AG09309 (cell line): Measurements from ENCODE around the gene ZNF646.

Experiments
- DNase-seq: peaks from one replicate; pipeline ENCODE4 v3.0.0-alpha.2; 2010; ENCODE audit warnings: low read depth
- H3K4me3 ChIP-seq: 2 replicates; pipeline ENCODE4 v1.5.1; 2011; ENCODE audit warnings: mild to moderate bottlenecking, low read depth, low read length, moderate library complexity; ENCODE audit not compliant: control insufficient read depth
- TF ChIP-seq, protein P1 (sequence below): IDR thresholded peaks from 2 replicates; pipeline ENCODE4 v1.5.1; 2011; ENCODE audit warnings: mild to moderate bottlenecking, low read depth, low read length, inconsistent platforms; ENCODE audit not compliant: insufficient read depth, control insufficient read depth; ENCODE audit errors: missing control alignments

ZNF646 gene

DNA sequence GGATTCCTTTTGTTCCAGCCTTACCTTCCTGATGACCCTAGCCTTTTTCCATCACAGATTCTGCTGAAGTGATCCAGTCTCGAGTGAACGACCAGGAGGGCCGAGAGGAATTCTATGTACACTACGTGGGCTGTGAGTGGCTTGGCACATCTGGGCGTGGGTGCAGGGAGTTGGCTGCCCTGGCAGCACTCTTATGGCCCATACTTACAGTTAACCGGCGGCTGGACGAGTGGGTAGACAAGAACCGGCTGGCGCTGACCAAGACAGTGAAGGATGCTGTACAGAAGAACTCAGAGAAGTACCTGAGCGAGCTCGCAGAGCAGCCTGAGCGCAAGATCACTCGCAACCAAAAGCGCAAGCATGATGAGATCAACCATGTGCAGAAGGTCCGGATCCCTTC is 45.9 kb downstream of the ZNF646 start:
- TF ChIP-seq, protein P1, sequence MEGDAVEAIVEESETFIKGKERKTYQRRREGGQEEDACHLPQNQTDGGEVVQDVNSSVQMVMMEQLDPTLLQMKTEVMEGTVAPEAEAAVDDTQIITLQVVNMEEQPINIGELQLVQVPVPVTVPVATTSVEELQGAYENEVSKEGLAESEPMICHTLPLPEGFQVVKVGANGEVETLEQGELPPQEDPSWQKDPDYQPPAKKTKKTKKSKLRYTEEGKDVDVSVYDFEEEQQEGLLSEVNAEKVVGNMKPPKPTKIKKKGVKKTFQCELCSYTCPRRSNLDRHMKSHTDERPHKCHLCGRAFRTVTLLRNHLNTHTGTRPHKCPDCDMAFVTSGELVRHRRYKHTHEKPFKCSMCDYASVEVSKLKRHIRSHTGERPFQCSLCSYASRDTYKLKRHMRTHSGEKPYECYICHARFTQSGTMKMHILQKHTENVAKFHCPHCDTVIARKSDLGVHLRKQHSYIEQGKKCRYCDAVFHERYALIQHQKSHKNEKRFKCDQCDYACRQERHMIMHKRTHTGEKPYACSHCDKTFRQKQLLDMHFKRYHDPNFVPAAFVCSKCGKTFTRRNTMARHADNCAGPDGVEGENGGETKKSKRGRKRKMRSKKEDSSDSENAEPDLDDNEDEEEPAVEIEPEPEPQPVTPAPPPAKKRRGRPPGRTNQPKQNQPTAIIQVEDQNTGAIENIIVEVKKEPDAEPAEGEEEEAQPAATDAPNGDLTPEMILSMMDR = no peak
- H3K4me3 ChIP-seq = no peak overlapping the region
- DNase-seq = no peak

DNA sequence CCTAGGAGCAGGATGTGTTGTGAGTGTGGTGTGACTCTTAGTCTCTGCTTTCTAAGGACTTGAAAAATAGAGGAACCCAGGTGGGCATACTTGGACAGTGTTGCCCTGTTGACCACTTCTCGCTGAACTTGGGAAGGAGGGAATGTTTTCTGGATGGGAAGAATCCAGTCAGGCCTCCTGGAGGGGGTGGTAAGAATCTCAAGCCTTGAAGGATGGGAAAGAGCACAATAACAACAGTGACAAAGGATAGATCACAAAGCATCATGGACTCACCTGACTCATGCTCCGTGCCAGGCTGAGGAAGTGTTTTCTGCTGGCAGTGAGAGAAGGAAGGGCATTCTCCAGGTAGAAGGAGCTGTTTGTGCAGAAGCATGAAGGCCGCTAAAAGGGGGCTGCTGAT is 51.6 kb downstream of the ZNF646 start:
- no peak for DNase-seq
- no peak overlapping the region for H3K4me3 ChIP-seq
- TF ChIP-seq, protein P1 = no peak

DNA sequence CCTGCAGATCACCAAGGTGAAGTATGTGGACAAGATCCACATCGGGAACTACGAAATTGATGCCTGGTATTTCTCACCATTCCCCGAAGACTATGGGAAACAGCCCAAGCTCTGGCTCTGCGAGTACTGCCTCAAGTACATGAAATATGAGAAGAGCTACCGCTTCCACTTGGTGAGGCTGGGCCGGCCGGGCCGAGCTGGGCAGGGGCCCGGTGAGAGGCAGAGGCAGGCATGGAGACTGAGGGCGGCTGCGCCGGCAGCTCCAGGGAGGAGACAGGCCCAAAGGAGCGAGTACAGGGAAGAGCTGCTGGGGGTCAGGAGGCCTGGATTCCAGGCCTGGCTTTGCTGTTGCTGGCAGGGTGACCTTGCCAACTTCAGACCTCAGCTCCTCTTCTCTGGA is 53.0 kb downstream of the ZNF646 start:
- TF ChIP-seq, protein P1 = no peak
- no peak for DNase-seq
- no peak overlapping the region for H3K4me3 ChIP-seq

DNA sequence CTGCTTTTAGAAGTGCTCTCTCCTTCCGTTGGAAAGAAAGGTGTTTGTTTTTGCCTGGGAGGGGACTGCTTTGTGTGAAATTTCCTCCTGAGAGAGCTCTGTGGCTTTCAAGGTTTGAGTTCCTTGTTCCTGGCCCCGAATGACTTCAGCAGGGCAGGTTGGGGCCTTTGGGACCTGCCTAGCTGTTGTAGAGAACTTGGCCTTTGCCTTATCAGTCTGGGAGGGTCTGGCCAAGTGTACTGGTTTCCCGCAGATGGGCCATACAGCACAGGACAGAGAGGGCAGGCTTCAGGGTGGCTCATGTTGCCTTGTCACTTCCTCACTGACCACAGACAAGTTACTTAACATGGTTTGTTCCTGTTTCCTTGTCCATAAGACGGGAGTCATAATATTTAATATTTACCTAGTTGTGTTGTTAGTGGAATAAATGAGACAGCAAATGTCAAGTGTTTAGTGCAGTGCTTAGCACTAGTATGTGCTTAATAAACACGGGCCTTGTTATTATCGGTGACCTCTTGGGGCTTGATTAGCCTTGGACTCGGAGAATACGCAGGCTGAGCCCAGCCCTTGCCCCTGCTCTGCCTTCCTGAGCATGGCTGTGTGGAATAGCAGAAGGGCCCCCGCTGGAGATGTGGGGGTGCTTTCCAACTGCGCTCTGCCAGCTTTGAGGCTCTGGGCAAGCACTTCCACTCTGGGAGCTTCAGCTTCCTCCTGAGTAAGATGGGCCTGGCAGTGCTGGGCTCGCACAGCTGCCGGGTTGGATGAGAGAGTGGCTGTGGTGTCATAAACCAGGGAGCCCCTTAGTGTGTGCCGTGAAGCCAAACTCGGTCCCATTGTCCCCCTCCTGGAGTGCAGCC is 54.7 kb downstream of the ZNF646 start:
- no peak overlapping the region for H3K4me3 ChIP-seq
- TF ChIP-seq, protein P1 = no peak
- DNase-seq = no peak

DNA sequence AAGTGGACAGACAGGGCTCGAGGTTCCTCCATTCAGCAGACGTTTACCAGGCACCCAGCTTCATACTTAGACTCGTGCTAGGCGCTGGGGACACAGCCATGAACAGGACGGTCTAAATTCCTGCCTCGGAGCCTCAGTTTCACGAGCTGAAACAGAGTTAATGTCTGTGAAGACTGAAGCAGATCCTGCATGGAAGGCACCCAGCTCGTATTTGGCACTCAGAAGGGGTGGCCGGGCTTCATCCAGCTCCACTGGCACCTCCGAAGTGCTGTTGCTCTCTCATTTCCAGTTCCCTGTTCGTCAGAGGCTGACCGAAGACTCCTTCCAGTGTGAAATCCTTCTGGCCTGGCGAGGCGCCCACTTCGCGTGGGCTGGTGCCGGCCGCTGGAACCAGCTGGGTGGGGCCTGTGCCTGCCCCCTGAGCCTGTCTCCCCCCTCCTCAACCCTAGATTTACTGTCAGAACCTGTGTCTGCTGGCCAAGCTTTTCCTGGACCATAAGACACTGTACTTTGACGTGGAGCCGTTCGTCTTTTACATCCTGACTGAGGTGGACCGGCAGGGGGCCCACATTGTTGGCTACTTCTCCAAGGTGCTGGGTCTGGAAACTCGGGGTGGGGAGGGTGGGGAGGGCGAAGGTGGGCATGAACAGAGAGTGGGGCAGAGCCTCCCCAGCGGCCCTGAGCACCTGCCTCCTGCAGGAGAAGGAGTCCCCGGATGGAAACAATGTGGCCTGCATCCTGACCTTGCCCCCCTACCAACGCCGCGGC is 55.5 kb downstream of the ZNF646 start:
- TF ChIP-seq, protein P1 = no peak
- H3K4me3 ChIP-seq = no peak overlapping the region
- no peak for DNase-seq

DNA sequence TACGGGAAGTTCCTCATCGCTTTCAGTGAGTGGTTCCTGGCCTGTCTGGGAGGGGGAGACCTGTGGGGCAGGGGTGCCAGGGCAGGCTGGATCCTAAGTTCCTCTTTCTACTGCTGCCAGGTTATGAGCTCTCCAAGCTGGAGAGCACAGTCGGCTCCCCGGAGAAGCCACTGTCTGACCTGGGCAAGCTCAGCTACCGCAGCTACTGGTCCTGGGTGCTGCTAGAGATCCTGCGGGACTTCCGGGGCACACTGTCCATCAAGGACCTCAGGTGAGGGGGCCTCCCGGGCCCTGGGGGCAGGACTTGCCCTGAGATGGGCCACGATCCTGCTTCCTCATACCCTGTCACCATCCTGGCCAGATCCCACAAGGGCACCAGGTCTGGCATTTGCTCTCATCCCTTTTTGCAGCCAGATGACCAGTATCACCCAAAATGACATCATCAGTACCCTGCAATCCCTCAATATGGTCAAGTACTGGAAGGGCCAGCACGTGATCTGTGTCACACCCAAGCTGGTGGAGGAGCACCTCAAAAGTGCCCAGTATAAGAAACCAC is 56.2 kb downstream of the ZNF646 start:
- no peak for DNase-seq
- TF ChIP-seq, protein P1 = no peak

More for the DNA sequence above, 56.2 kb downstream of the ZNF646 start:
- no peak overlapping the region for H3K4me3 ChIP-seq
